ENCODE results near the gene SKOR1. TPM values are rescaled to one million over a fixed set of nuclear protein-coding genes. Genes with fewer than 3 reads are reported as not detected.

Gene SKOR1
- total and polyA plus RNA-seq, 2 experiments from 2014 or later: 0.23 to 0.52 TPM

DNA sequence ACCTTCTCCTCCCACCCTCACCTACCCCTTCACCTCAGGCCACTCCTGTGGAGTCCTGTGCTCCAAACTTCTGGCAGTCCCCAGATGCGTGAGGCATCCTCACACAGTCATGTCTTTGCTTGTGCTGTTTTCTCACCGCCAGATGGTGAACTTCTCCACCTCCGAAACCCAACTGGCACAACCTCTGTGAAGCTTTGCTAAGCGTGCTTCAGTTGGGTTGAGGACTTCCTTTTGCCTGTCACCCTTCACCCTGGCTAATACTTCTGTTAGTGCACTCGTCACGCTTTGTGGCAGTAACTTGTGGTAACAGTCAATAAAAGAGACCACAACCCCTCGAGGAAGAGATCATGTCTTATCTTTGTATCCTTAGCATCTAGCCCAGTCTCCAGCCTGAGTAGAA, 42.0 kb upstream of the SKOR1 start:
- Histone ChIP-seq H3K9me2 (replicated peaks; ENCODE audit: insufficient read depth) (no peaks in the 10 kb centered on the region), H3K4me2 (no peak overlapping the region), H3K36me3 (replicated peaks; ENCODE audit: insufficient read depth, low read depth) (no peaks in the 10 kb centered on the region), H4K20me1 (ENCODE audit: insufficient read depth, poor library complexity, severe bottlenecking) (no peaks in the 10 kb centered on the region), H3K4me3 (no peak overlapping the region), H3K27me3 (no peaks in the 10 kb centered on the region), H3K9me3 (ENCODE audit: low read depth) (no peaks in the 10 kb centered on the region), H3K4me1 (ENCODE audit: insufficient read depth) (no peaks in the 10 kb centered on the region), H3K79me2 (no peaks in the 10 kb centered on the region), H2AFZ (no peak overlapping the region), H3K27ac (no peak overlapping the region)
- WGBS (ENCODE audit: low lambda C conversion rate, missing lambda C conversion rate): 90% methylated on average over 7 of the region's 7 CpGs
- DNase-seq (ENCODE audit: low spot score): no peak
- TF ChIP-seq, protein P1, sequence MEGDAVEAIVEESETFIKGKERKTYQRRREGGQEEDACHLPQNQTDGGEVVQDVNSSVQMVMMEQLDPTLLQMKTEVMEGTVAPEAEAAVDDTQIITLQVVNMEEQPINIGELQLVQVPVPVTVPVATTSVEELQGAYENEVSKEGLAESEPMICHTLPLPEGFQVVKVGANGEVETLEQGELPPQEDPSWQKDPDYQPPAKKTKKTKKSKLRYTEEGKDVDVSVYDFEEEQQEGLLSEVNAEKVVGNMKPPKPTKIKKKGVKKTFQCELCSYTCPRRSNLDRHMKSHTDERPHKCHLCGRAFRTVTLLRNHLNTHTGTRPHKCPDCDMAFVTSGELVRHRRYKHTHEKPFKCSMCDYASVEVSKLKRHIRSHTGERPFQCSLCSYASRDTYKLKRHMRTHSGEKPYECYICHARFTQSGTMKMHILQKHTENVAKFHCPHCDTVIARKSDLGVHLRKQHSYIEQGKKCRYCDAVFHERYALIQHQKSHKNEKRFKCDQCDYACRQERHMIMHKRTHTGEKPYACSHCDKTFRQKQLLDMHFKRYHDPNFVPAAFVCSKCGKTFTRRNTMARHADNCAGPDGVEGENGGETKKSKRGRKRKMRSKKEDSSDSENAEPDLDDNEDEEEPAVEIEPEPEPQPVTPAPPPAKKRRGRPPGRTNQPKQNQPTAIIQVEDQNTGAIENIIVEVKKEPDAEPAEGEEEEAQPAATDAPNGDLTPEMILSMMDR (IDR thresholded peaks at IDR 0.05; ENCODE audit: poor library complexity): no peak
- TF ChIP-seq EZH2 (IDR thresholded peaks at IDR 0.05; ENCODE audit: borderline replicate concordance) (no peak), EZH2phosphoT487 (IDR thresholded peaks at IDR 0.05; ENCODE audit: low read depth, severe bottlenecking, unreplicated experiment) (no peak)

DNA sequence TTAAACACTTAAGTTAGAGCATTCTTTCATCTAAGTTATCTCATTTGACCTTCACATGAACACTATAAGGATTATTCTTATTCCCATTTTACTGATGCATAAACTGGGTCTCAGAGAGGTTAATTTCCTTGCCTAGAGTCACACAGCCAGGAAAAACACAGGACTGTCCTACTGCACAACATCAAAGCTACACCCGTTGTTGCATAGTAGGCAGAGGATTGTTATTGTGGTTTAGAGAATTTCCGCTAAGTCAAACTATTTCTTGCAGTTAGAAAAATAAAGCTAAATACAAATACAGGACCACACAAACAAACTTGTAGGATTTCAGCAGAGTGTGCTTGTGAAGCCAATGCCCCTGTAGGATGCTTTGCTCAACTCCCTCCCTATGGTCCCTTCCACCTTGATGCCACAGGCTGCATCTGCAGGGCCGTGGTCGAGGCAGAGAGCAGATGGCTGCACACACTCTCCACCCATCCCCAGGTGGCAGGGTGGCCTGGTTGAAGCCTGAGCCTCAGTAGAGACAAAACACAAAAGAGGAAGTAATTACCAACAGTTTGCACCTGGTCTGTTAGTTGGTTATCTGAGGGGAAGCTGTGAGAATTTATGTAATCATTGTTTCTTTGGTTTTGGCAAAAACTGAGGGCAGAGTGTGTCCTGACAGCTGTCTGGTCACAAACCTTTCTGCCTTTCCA, 41.1 kb upstream of the SKOR1 start:
- no peak for DNase-seq (ENCODE audit: low spot score)
- Histone ChIP-seq H3K79me2 (no peaks in the 10 kb centered on the region), H3K27me3 (no peaks in the 10 kb centered on the region), H3K4me3 (no peak overlapping the region), H2AFZ (no peak overlapping the region), H3K27ac (no peak overlapping the region), H3K9me3 (ENCODE audit: low read depth) (no peaks in the 10 kb centered on the region), H3K4me2 (no peak overlapping the region), H3K36me3 (replicated peaks; ENCODE audit: insufficient read depth, low read depth) (no peaks in the 10 kb centered on the region), H4K20me1 (ENCODE audit: insufficient read depth, poor library complexity, severe bottlenecking) (no peaks in the 10 kb centered on the region), H3K4me1 (ENCODE audit: insufficient read depth) (no peaks in the 10 kb centered on the region), H3K9me2 (replicated peaks; ENCODE audit: insufficient read depth) (no peaks in the 10 kb centered on the region)
- 78% methylated on average over 4 of the region's 4 CpGs for WGBS (ENCODE audit: low lambda C conversion rate, missing lambda C conversion rate)
- TF ChIP-seq, protein P1 (IDR thresholded peaks at IDR 0.05; ENCODE audit: poor library complexity): no peak
- TF ChIP-seq EZH2phosphoT487 (IDR thresholded peaks at IDR 0.05; ENCODE audit: low read depth, severe bottlenecking, unreplicated experiment) (no peak), EZH2 (IDR thresholded peaks at IDR 0.05; ENCODE audit: borderline replicate concordance) (no peak)

DNA sequence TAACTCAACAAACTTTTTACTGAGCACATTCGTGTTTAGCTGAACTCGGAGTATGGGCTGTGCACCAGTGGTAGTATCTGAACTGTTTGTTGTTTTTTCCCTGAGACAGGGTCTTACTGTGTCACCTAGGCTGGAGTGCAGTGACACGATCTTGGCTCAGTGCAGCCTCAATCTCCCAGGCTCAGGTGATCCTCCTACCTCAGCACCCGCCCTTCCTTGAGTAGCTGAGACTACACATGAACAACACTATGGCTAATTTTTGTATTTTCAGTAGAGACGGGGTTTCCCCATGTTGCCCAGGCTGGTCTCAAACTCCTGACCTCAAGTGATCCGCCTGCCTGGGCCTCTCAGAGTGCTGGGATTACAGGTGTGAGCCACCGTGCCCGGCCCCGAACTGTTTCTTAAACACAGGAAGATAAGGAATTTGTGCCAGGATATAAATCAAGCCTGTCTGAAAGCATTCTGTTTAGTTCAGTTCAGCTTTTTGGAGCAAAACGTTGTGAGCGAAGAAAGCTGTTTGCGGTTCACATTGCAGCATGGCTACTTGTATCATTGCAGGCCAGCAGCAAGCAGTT, 40.4 kb upstream of the SKOR1 start:
- WGBS (ENCODE audit: low lambda C conversion rate, missing lambda C conversion rate): 91% methylated on average over 12 of the region's 12 CpGs
- Histone ChIP-seq H3K4me3 (no peak overlapping the region), H3K27me3 (no peaks in the 10 kb centered on the region), H3K4me1 (ENCODE audit: insufficient read depth) (no peaks in the 10 kb centered on the region), H3K36me3 (replicated peaks; ENCODE audit: insufficient read depth, low read depth) (no peaks in the 10 kb centered on the region), H4K20me1 (ENCODE audit: insufficient read depth, poor library complexity, severe bottlenecking) (no peaks in the 10 kb centered on the region), H3K27ac (no peak overlapping the region), H3K4me2 (no peak overlapping the region), H3K79me2 (no peaks in the 10 kb centered on the region), H2AFZ (no peak overlapping the region), H3K9me2 (replicated peaks; ENCODE audit: insufficient read depth) (no peaks in the 10 kb centered on the region), H3K9me3 (ENCODE audit: low read depth) (no peaks in the 10 kb centered on the region)
- no peak for TF ChIP-seq EZH2 (IDR thresholded peaks at IDR 0.05; ENCODE audit: borderline replicate concordance)
- DNase-seq (ENCODE audit: low spot score): no peak

DNA sequence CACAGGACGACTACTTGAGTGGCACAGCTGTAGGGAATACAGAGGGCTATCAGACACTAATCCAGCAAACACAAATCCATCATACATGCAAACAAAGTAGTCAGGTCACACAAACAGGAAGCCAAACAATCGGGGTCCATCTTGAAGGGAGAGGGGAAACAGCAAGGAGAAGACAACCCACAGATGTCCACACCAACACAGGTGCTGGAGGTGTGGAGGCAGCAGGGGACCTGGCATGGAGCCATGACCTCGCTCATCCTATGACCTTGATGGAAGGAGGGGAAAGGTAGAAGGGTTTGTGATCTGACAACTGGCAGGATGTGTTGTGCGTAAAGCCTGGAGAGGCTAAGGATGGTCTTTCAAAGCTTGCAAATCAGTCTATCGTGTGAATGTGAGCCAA, 39.9 kb upstream of the SKOR1 start:
- TF ChIP-seq EZH2phosphoT487 (IDR thresholded peaks at IDR 0.05; ENCODE audit: low read depth, severe bottlenecking, unreplicated experiment): no peak
- TF ChIP-seq, protein P1 (IDR thresholded peaks at IDR 0.05; ENCODE audit: poor library complexity): no peak
- TF ChIP-seq EZH2 (IDR thresholded peaks at IDR 0.05; ENCODE audit: borderline replicate concordance): no peak
- no peaks in the 10 kb centered on the region for H3K27me3 ChIP-seq
- no peak overlapping the region for H3K27ac ChIP-seq
- H3K4me3 ChIP-seq: no peak overlapping the region
- DNase-seq (ENCODE audit: low spot score): no peak
- no peaks in the 10 kb centered on the region for H3K36me3 ChIP-seq (replicated peaks; ENCODE audit: insufficient read depth, low read depth)
- no peak overlapping the region for H3K4me2 ChIP-seq
- H3K79me2 ChIP-seq: no peaks in the 10 kb centered on the region
- H4K20me1 ChIP-seq (ENCODE audit: insufficient read depth, poor library complexity, severe bottlenecking): no peaks in the 10 kb centered on the region
- no peaks in the 10 kb centered on the region for H3K9me2 ChIP-seq (replicated peaks; ENCODE audit: insufficient read depth)
- H3K4me1 ChIP-seq (ENCODE audit: insufficient read depth): no peaks in the 10 kb centered on the region
- H3K9me3 ChIP-seq (ENCODE audit: low read depth): no peaks in the 10 kb centered on the region
- 90% methylated on average over 5 of the region's 5 CpGs for WGBS (ENCODE audit: low lambda C conversion rate, missing lambda C conversion rate)
- H2AFZ ChIP-seq: no peak overlapping the region
